K562 (cell line): ENCODE measurements around the gene GALE. TPM values are rescaled to one million over a fixed set of nuclear protein-coding genes. Genes with fewer than 3 reads are reported as not detected.

Experiments used
- ATAC-seq: fragments of 200-7000 bp; cut with Tn5 transposase; 3 replicates; pipeline ENCODE4 v1.9.1; 2020; ENCODE audit warnings: moderate library complexity
- BruUV-seq: library from RNA; stranded (reverse); fragments of 400-500 nt; replicated peaks from 2 replicates; lab custom pipeline; 2021; lab: Mats Ljungman, UMichigan
- CTCF ChIA-PET: fragments of 300-600 bp; formaldehyde crosslinking; extraction: SDS; loops from one replicate; lab custom pipeline; 2021; ENCODE audit warnings: low intra/inter-chr PET ratio; lab: Yijun Ruan, JAX
- POLR2A ChIA-PET: fragments of 300-600, 350-650 bp; sonication (Branson Sonifier 250); formaldehyde crosslinking; extraction: SDS; loops from one replicate; lab custom pipeline; 2021; ENCODE audit warnings: antibody characterized with exemption, inconsistent platforms; lab: Yijun Ruan, JAX
- DNase-seq, 4 experiments: peaks; one replicate each; pipeline versions ENCODE4 v3.0.0 to v3.0.0-alpha.2; 2011 to 2018; ENCODE audit warnings: low spot score in 3 of 4, mixed read lengths in 3 of 4; ENCODE audit errors: extremely low read depth in 1 of 4
- FAIRE-seq: peaks from 2 replicates; lab custom pipeline; 2011; peaks lifted over from hg19 to GRCh38; lab: Jason Lieb, UNC
- H2AFZ ChIP-seq: 2 replicates; pipeline ENCODE4 v1.6.0; 2011; ENCODE audit warnings: low read depth, low read length, control low read depth, inconsistent platforms
- H3K27ac ChIP-seq: fragments of 200-600 bp; 3 replicates; pipeline ENCODE4 v1.8.0; 2011; ENCODE audit warnings: low read depth, mild to moderate bottlenecking, control low read depth, inconsistent platforms, low read length, moderate library complexity, mixed read lengths; ENCODE audit errors: extremely low read depth
- H3K27me3 ChIP-seq, 2 experiments: fragments of 300-600 bp in 1 of 2; 2 replicates in 1 of 2; 3 replicates in 1 of 2; pipeline versions ENCODE4 v1.6.0 to v1.8.0; 2011; ENCODE audit warnings: inconsistent platforms in 2 of 2, low read length in 2 of 2, mild to moderate bottlenecking in 1 of 2, mixed read lengths in 1 of 2, moderate library complexity in 1 of 2; ENCODE audit not compliant: control insufficient read depth in 2 of 2, insufficient read depth in 2 of 2
- H3K36me3 ChIP-seq: fragments of 300-600 bp; 3 replicates; pipeline ENCODE4 v1.8.0; 2011; ENCODE audit warnings: mild to moderate bottlenecking, low read length, inconsistent platforms; ENCODE audit not compliant: control insufficient read depth, insufficient read depth
- H3K4me1 ChIP-seq, 2 experiments: fragments of 200-600 bp in 1 of 2; replicated peaks in 1 of 2; 2 replicates in 1 of 2; 3 replicates in 1 of 2; pipeline versions ENCODE4 v1.5.1 to v1.8.0; 2011; ENCODE audit warnings: inconsistent platforms in 2 of 2, low read length in 2 of 2, mild to moderate bottlenecking in 1 of 2, mixed read lengths in 1 of 2, moderate library complexity in 1 of 2; ENCODE audit not compliant: control insufficient read depth in 2 of 2, insufficient read depth in 2 of 2
- H3K4me2 ChIP-seq: 2 replicates; pipeline ENCODE4 v1.6.1; 2011; ENCODE audit warnings: low read length, control low read depth, inconsistent platforms, mixed read lengths; ENCODE audit not compliant: insufficient read depth
- H3K4me3 ChIP-seq: fragments of 200-600 bp; sonication (generic), shearing (Covaris generic); 2 replicates; pipeline ENCODE4 v1.5.1; 2016; ENCODE audit warnings: control low read depth, inconsistent platforms
- H3K79me2 ChIP-seq: fragments of 200-600 bp; 3 replicates; pipeline ENCODE4 v1.8.0; 2011; ENCODE audit warnings: low read length, inconsistent platforms; ENCODE audit not compliant: control insufficient read depth, insufficient read depth
- H3K9ac ChIP-seq, 2 experiments: 2 replicates each; pipeline versions ENCODE4 v1.6.0 to v1.6.1; 2011; ENCODE audit warnings: low read depth in 2 of 2, low read length in 2 of 2, control low read depth in 1 of 2, inconsistent platforms in 1 of 2, mild to moderate bottlenecking in 1 of 2, mixed read lengths in 1 of 2; ENCODE audit not compliant: insufficient read depth in 1 of 2
- H3K9me1 ChIP-seq: one replicate; pipeline ENCODE4 v1.6.0; 2011; ENCODE audit warnings: inconsistent platforms, mild to moderate bottlenecking, low read length, moderate library complexity; ENCODE audit not compliant: control insufficient read depth, insufficient read depth
- H3K9me3 ChIP-seq: replicated peaks from 2 replicates; pipeline ENCODE4 v1.5.1; 2011; ENCODE audit warnings: low read depth, low read length, inconsistent platforms; ENCODE audit not compliant: control insufficient read depth, insufficient read depth
- H4K20me1 ChIP-seq: replicated peaks from 2 replicates; pipeline ENCODE4 v1.6.1; 2011; ENCODE audit warnings: low read length, inconsistent platforms, mixed read lengths; ENCODE audit not compliant: control insufficient read depth, insufficient read depth
- GTF2E2 ChIP-seq: fragments of 200-800 bp; sonication (Bioruptor generic); IDR thresholded peaks from 2 replicates; pipeline ENCODE4 v1.6.1; 2016; ENCODE audit warnings: missing genetic modification characterization, missing compliant biosample characterization
- MAFG ChIP-seq: fragments of 450-650 bp; conservative IDR thresholded peaks from 2 replicates; pipeline ENCODE4 v1.6.1; 2016; ENCODE audit warnings: missing genetic modification characterization, missing compliant biosample characterization
- PATZ1 ChIP-seq: fragments of 250-450 bp; sonication (Bioruptor Pico); IDR thresholded peaks from 2 replicates; pipeline ENCODE4 v1.5.0; 2020; ENCODE audit warnings: mild to moderate bottlenecking, borderline replicate concordance
- RBM34 ChIP-seq: fragments of 200-400 bp; formaldehyde crosslinking; IDR thresholded peaks from 2 replicates; pipeline ENCODE4 v1.6.1; 2018; ENCODE audit warnings: low read length, borderline replicate concordance; ENCODE audit not compliant: insufficient read depth
- SMARCE1 ChIP-seq: fragments of 450-650 bp; IDR thresholded peaks from 2 replicates; pipeline ENCODE4 v1.7.1; 2016; ENCODE audit warnings: mild to moderate bottlenecking
- ZNF398 ChIP-seq: fragments of 250-450 bp; sonication (Bioruptor Pico); IDR thresholded peaks from 2 replicates; pipeline ENCODE4 v1.8.0; 2021; ENCODE audit warnings: moderate library complexity, mild to moderate bottlenecking, inconsistent platforms
- ZNF785 ChIP-seq: fragments of 250-450 bp; sonication (Bioruptor Pico); IDR thresholded peaks from 2 replicates; pipeline ENCODE4 v1.4.0; 2020; ENCODE audit warnings: mild to moderate bottlenecking
- WGBS: fragments of 100-300 bp; shearing (Covaris generic); methylation state at CpG from one replicate; pipeline ENCODE4 v1.1.6; 2016; ENCODE audit warnings: low coverage, mixed read lengths; ENCODE audit not compliant: insufficient coverage; ENCODE audit errors: missing lambda C conversion rate; 5-methylcytosine and 5-hydroxymethylcytosine counted together
- in situ Hi-C: fragments of 300-500 bp; cut with MboI; formaldehyde crosslinking; loops from 4 replicates; pipeline ENCODE4 v1.15.0; 2018; ENCODE audit warnings: inconsistent platforms, mixed read lengths
- intact Hi-C: fragments of 100-400 bp; cut with micrococcal nuclease; formaldehyde crosslinking; loops from 2 replicates; pipeline ENCODE4 v1.14.2; 2022
- polyA plus RNA-seq, 8 experiments: library from polyadenylated mRNA; depleted of rRNA in 4 of 8; stranded (reverse) in 5 of 8; unstranded in 3 of 8; fragments of >200 nt; fragmentation: Nextera tagmentation in 2 of 8; fragmentation: Illumina TruSeq in 1 of 8; extraction: Ambion mirVana in 2 of 8; extraction: Trizol in 1 of 8; gene quantifications; 2 replicates each; pipeline versions ENCODE4 v1.2.1 to v1.2.3, GENCODE V29; 2011 to 2014; ENCODE audit warnings: inconsistent platforms in 1 of 8, missing spikeins in 1 of 8
- total RNA-seq, 7 experiments: library from RNA; depleted of rRNA in 6 of 7; stranded (reverse); fragments of >200 nt in 6 of 7; fragmentation: Illumina TruSeq in 2 of 7; extraction: Trizol in 2 of 7; gene quantifications; 2 replicates each; pipeline versions ENCODE4 v1.2.1 to v1.2.3, GENCODE V29; 2011 to 2021; ENCODE audit warnings: low replicate concordance in 1 of 7
- TF ChIP-seq, protein P1 (sequence below): fragments of 450-650 bp; IDR thresholded peaks from 2 replicates; pipeline ENCODE4 v1.6.1; 2016; ENCODE audit warnings: mild to moderate bottlenecking
- TF ChIP-seq, protein P2 (sequence below): fragments of 450-650 bp; IDR thresholded peaks from 2 replicates; pipeline ENCODE4 v1.6.1; 2018; ENCODE audit not compliant: partially characterized antibody

Gene GALE
- total and polyA plus RNA-seq, 9 of the 15 experiments (the other 6 are each of a cell fraction or from before 2014, with no cell fraction given): 8.4 to 139 (median 88.3) TPM

GRCh38 chr1:23809751-23810171, 9.2 kb upstream of the GALE start (continued):
- TF ChIP-seq PATZ1: no peak
- TF ChIP-seq, protein P1, sequence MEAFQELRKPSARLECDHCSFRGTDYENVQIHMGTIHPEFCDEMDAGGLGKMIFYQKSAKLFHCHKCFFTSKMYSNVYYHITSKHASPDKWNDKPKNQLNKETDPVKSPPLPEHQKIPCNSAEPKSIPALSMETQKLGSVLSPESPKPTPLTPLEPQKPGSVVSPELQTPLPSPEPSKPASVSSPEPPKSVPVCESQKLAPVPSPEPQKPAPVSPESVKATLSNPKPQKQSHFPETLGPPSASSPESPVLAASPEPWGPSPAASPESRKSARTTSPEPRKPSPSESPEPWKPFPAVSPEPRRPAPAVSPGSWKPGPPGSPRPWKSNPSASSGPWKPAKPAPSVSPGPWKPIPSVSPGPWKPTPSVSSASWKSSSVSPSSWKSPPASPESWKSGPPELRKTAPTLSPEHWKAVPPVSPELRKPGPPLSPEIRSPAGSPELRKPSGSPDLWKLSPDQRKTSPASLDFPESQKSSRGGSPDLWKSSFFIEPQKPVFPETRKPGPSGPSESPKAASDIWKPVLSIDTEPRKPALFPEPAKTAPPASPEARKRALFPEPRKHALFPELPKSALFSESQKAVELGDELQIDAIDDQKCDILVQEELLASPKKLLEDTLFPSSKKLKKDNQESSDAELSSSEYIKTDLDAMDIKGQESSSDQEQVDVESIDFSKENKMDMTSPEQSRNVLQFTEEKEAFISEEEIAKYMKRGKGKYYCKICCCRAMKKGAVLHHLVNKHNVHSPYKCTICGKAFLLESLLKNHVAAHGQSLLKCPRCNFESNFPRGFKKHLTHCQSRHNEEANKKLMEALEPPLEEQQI: no peak

DNA sequence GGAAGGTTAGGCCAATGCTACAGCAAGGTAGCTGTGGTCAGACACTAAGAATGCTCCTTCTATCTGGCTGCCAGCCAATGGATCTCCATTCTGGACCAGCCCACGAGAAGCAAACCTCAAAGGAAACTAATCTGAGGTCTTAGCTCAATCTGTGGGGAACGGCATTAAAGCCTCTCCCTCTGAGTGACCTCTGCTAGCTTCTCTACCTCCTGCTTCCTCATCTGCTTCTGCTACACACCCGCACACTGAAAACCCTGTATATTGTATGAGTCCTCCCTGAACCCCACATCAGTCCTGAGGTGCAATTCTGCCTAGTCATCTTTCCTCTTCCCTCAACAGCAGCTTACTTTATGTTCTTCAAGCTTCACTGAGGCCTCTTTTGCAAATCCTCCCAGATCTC, 6.9 kb upstream of the GALE start:
- peak; percentile 55 for FAIRE-seq
- DNase-seq: peak in 1 of 4 experiments; percentile 67
- Histone ChIP-seq H3K36me3 (no peaks in the 10 kb centered on the region; the same call in 2 of the 3 replicates), H3K27ac (0 out of 3 replicates have a peak overlapping the region, but pooled peaks have one; percentile 4), H3K79me2 (no peaks in the 10 kb centered on the region), H3K4me1 (peaks cover 5 to 18% of the 10 kb centered on the region in 2 experiments; a peak in 4 of 5 replicates), H3K4me2 (no peak overlapping the region), H3K27me3 (no peaks in the 10 kb centered on the region), H3K4me3 (no peak overlapping the region), H2AFZ (no peak overlapping the region), H4K20me1 (no peaks in the 10 kb centered on the region), H3K9me1 (no peaks in the 10 kb centered on the region), H3K9me3 (no peaks in the 10 kb centered on the region), H3K9ac (peak overlapping the region in 1 of 2 experiments; percentile 3; a peak in 1 of 4 replicates)
- no peak; the same call in 2 of the 3 replicates for ATAC-seq
- CTCF ChIA-PET: interaction anchor here (0.6 kb wide), 1 partner anchor 16 kb away, joined by 3 read pairs; no protein-coding TSS in a partner anchor
- no TSS peak for BruUV-seq
- POLR2A ChIA-PET: interaction anchor here (0.6 to 1.5 kb wide), 10 partner anchors 8 to 251 kb away, joined by 3 to 5 read pairs (median 4); partner anchors contain the start of gene PITHD1
- 8% methylated on average over 3 of the region's 3 CpGs for WGBS
- in situ Hi-C loops: loop anchor here (5.0 kb wide), 1 partner anchor 100 kb away; no protein-coding TSS in a partner anchor
- intact Hi-C loops: no loop called here
- TF ChIP-seq ZNF785 (CRISPR knock-in tag) (no peak), MAFG (tag) (peak; percentile 93), RBM34 (no peak), GTF2E2 (tag) (no peak), SMARCE1 (0 out of 2 replicates have a peak, but pooled peaks have one; percentile 12), ZNF398 (CRISPR knock-in tag) (no peak)
- TF ChIP-seq, protein P2, sequence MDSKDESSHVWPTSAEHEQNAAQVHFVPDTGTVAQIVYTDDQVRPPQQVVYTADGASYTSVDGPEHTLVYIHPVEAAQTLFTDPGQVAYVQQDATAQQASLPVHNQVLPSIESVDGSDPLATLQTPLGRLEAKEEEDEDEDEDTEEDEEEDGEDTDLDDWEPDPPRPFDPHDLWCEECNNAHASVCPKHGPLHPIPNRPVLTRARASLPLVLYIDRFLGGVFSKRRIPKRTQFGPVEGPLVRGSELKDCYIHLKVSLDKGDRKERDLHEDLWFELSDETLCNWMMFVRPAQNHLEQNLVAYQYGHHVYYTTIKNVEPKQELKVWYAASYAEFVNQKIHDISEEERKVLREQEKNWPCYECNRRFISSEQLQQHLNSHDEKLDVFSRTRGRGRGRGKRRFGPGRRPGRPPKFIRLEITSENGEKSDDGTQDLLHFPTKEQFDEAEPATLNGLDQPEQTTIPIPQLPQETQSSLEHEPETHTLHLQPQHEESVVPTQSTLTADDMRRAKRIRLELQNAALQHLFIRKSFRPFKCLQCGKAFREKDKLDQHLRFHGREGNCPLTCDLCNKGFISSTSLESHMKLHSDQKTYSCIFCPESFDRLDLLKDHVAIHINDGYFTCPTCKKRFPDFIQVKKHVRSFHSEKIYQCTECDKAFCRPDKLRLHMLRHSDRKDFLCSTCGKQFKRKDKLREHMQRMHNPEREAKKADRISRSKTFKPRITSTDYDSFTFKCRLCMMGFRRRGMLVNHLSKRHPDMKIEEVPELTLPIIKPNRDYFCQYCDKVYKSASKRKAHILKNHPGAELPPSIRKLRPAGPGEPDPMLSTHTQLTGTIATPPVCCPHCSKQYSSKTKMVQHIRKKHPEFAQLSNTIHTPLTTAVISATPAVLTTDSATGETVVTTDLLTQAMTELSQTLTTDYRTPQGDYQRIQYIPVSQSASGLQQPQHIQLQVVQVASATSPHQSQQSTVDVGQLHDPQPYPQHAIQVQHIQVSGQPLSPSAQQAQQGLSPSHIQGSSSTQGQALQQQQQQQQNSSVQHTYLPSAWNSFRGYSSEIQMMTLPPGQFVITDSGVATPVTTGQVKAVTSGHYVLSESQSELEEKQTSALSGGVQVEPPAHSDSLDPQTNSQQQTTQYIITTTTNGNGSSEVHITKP: peak; percentile 53
